GM19397 (cell line): Measurements from ENCODE around the gene TLX2.

Experiments used
- ATAC-seq: cut with Tn5 transposase; IDR thresholded peaks from one replicate; pipeline ENCODE4 v1.9.1; 2021; ENCODE audit warnings: mild to moderate bottlenecking, moderate library complexity; ENCODE audit not compliant: unreplicated experiment

The TLX2 gene

DNA sequence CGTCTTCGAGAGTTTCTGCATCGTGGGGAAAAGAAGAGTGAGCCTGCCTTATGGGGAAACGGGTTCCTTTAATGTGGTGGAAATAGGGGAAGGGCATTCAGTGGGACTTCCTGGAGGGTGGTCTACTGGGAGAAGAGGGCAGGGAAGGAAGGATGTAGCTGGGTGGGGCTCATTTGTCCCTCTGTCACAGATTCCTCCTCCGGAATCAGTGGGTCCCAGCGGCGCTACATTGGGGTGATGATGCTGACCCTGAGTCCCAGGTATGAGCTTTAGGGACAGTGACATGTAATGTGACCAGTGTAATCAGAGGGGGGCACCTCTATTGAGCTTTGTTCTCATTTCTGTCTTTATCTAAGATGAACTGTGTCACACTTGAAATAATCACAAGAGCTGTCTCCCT lies 17.4 kb downstream of the TLX2 start:
- no peak for ATAC-seq

DNA sequence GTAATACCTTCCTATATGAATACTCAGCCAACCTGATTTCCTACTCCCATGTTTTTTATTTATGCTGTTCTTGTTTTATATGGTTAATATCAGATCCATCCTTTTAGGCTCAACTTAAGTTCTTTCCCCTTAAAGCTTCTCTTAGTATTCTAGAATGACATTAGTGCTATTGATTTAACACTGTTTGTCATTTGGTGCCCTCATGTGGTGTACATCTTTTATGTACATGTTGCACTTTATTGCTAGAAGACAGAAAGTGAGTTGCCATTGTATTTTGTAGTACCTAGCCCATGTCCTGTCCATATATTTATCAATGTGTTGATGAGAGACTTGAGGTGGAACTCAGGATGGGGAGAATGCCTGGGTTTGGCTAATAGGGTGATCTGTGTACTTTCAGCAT lies 18.0 kb downstream of the TLX2 start:
- ATAC-seq = no peak

DNA sequence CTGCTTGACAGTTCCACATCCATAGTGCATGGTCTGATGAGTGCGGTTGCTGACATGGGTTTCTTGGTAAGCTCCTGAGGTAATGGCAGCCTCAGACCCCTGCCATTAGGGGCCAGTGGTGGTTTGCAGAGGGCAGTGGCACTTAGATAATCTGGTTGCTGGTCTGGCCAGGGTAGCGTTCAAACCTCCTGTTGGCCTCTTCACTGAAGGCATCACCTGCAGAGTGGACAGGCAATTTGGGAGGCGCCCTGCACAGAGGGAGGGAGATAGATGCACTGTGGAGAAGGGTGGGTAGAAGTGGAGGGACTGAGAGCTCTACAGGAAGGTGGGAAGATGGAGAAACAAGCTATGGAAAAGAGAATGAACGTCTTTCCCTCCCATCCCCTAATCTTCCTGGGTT lies 19.2 kb downstream of the TLX2 start:
- no peak for ATAC-seq

DNA sequence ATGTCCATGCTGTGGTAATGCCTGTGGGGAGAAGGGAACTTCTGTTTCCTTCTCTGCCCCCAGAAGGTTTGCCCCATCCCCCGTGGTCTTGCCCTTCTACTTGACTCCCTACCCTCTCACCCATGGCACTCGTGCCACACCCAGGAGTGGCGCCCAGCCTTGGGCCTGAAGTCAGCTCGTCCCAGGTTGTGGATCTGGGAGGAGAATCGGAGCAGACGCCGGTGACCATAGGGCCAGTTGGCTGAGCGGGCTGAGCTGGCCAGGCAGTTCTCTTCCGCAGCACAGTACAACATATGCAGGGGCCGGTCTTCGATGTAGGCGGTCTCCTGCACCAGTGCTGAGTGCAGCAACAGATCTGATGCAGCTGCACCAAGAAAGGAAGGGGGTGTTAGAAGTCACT lies 20.2 kb downstream of the TLX2 start:
- ATAC-seq = no peak

DNA sequence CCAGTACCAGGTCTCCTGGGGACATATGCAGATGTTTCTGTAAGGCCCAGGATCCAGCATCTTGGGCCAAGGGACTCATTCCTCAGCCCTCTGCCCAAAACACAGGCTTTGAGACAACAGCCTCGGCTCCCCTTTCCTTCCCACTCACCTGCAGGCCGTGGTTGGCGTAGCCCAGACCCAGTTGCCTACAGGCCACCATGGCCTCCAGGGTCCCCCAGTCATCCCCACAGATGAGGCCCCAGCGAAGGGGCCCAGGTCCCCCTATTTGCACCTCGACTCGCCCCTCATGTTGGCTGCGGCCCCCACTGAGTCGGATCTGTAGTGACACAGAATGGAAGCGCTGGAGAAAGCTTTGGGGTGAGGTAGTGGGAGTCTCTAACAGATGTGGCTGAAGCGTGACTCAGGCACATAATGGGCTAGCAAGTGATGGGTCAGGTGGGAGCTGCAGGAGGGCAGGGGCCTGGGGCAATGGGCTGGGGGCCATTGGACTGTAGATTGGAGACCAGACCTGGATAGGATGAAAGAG lies 21.3 kb downstream of the TLX2 start:
- ATAC-seq = no peak

DNA sequence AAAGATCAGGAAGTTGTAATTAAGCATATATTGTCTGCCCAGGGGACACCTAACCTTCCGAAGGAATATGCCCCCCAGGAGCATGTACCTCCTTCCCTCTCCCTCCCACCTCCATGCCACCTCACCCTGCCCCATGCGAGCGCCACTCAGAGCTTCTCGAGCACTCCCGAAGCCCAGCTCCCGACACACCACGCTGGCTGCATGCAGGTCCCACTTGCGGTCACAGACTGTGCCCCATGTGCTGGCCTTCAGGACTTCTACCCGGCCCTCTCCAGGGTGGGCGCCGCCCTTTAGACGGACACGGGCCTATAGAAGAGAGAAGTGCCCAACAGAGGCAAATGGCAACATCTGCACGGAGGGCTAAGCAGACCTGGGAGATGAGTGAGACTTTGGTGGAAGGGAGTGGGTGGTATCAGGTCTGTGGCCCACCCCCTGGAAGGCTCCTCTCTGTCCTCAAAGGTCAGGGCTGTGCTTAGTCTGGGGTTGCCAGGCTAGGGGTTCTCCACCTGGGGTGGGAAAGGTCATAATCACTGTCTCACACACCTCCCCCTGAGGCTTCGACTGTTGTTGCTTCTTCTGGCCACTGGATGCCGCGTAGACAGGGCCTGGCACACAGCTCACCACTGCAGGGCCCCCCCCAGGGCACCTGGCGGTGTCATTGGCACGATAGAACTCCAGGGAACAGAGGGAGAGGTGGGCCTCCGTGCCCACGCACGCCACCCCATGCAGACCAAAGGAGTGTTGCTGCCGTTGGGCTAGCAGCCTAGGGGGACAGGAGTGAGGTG lies 22.1 kb downstream of the TLX2 start:
- ATAC-seq = no peak

DNA sequence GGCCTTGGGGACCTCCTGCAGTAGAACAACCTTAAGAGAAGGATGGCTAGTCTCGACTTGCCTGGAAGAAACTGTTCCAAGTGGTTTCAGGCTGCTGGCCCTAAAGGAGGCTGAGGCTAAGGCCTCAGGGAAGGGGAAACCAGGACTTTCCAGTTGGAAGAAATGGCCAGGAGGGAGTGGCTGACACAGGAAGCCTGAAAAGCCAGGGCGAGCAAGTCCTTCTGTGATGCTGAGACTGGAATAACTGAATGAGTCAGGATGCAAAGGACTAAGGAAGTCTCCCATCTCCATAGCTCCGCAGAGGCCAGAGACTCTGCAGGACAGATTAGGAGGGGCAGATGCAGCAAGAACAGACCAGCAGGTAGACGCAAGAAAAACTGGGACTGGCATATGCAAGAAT lies 22.9 kb downstream of the TLX2 start:
- ATAC-seq = no peak

DNA sequence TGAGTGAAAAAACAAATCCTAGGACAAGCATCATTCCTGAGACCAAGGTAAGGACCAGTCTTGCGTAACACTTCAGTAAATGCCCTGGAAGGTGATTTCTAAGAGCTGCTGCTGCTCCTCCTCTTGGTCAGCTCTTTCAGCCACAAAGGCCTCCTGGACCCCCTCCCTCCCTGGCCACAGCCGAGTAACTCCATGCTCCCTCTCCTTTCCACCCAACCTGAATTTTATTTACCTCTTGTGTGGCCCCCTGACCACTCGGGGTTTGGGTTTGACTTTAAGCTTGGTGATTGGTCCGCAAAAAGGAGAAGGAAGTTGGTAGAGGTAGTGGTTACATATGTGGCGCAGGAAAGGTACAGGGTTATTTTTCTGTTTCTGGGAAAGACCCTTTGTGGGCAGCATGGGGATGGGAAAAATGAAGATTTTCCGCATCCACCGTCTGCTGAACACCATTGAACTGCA lies 24.7 kb downstream of the TLX2 start:
- ATAC-seq = no peak

DNA sequence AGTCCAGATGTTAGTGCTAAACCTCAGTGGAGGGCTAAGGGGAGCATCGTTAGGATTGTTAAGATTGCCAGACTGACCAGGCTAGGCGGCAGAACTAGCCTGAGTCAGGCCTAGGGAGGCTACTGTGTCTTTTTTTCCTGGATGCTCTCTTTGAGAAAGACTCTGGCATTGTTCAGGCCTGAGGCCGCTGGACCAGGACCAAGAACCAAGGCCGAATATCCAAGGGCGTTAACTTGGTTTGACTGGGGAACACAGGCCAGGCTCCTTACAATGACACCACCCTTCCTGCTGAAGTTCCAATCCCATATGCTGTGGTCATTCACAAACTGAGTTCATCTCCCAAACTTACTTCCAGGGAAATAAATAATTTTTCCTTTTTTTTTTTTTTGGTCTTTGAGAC lies 26.0 kb downstream of the TLX2 start:
- no peak for ATAC-seq

DNA sequence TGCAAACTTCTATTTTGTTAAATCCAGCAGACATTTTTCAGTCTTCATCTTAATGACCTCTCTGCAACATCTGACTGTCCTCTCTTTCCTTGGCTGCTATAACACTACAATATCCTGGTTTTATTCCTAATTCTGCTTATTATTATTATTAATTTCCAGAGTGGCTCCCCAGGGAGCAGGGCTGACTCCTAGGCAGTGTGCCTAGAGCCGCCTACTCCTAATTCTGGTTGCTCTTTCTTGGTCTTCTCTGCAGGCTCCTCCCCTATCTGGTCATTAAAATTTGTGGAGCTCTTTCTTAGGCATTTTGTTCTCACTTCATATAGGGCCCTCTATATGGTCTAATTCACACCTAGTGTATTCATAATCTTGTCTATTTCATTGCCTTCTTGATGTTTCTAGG lies 28.7 kb downstream of the TLX2 start:
- ATAC-seq = no peak

DNA sequence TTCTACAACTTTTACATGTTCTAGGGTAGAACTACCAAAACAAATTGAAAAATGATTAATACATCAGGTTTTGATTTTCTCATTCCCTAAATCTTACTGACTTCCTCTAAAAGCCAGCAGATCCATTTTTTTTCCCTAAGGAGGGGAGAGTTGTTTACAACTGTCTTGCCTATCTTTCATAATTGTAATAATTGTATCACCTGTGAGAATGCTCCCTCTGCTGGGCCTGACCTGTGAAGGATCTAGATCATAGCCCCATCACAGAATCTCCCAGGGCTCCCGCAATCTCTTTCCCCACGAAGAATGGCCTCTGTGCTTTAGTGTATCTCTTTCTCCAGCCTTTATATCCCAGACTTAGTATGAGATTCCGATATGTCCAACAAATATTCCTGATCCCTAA lies 30.4 kb downstream of the TLX2 start:
- ATAC-seq = no peak

DNA sequence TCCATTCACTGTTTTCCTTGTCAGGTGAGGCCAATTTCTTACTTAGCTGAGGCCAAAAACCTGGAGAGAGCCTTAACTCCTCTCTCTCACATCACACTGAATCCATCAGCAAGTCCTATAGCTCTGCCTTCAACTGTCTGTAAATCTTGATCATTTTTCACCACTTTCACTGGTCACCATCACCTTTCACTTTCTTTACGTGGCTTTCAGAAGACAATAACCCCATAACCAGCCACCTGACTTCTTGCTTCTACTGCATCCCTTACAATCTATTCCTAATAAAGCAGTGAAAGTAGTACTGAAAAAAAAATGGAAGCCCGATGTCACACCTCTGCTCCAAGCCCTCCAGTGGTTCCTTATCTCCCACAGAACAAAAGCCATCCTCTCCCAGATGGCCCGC lies 31.8 kb downstream of the TLX2 start:
- no peak for ATAC-seq

DNA sequence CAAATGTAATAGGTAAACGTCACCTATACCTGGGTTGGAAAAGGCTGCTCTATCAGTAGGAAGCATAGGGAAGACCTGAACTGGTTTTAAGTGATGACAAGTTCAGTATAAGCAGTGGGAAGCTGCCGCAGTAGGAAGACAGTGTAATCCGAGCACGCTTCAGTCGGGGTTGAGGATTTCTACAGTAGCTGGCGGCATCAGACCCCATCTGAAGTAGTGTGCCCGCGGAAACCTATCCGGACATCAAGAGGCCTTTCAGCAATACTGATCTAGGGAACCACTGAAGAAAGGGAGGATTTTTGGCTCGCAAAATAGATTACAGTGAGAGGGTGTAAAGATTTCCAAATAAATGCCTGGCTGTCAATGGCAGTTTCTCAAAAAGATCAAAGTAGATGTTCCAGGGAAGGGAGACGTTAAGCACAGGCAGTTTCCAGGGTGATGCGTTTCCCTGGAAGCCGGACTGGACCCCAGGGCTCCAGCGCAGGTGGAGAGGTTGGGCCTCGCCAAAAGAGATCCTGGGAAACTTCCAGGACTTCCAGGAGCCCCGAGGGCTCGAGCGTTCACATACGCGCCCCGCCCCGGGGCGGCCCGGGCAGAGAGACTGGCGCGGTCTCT lies 34.1 kb downstream of the TLX2 start:
- no peak for ATAC-seq

DNA sequence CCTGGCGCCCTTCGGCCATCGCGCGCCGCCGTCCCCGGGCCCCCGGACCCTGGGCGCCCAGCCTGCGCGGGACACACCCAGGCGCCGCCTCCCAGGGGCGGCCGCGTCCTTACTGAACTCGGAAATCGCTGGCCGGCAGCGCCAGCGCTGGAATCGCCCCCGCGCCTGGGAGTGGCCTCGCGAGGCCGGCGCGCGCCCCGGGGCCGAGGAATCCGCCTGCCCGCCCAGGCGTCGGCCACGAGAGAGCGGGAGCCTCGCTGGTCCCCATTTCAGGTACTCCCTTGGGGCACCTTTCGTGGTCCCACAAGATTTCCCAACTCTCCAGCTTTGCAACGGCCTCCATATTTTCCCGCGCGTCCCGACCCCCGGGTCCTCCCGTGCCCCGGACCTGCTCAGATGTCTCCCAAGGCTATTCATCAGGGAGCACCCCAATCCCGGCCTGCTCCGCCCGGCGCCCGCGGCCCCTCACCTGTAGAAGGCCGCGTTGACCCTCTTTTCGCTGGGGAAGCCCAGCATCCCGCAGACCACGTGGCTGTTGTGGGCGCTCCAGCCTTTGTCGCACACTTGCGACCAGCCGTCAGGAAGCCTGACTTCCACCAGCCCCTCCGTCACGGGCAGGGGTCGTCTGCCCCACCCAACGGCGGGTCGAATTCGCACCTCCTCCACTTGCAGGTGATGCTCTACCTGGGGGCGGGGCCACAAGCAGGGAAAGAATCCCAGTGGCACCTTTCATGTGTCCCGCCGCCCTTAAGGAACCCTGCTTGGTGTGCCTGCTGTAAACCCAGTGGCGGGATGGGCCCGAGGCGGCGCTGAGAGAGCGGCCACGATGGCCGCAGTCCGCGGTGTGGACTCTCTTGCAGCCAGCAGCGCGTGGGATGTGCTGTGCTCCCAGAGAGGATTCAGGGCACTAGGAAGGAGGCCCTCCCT lies 34.9 kb downstream of the TLX2 start:
- ATAC-seq = no peak

DNA sequence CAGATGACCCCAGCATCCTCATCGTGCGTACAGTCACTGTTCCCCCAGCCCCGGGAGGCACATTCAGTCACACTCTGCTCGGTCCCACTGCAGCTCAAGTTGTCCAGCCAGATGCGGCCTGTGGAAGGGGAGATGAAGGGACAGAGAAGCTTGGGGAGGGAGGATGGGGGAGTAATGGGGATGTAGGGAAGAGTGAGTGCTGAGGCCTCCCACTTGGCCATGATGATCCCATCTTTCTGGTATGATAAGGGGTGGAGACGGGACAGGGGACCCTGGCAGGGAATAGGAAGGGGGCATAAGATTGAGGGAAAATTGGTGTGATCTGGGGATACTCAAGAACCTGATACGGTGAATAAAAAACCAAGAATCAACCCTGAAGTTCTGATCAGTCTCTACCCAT lies 36.0 kb downstream of the TLX2 start:
- no peak for ATAC-seq

DNA sequence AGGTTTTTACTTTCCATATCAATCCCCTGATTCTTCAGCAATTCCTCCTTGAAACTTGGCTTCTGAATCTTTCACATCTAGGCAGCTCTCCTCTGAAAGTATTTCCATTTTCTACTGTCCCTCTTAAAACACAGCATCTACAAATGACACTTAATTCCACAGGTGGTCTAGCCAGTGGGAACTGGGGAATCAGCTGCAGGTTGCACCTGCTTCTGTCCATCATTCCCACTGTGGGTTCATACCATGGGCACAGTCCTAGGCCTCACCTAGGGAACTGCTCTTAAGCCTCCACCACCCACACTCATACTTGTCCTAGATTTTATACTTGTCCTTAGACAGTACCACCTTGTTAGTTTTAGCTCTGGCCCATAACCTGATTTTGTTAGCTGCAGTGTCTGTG lies 37.3 kb downstream of the TLX2 start:
- no peak for ATAC-seq

DNA sequence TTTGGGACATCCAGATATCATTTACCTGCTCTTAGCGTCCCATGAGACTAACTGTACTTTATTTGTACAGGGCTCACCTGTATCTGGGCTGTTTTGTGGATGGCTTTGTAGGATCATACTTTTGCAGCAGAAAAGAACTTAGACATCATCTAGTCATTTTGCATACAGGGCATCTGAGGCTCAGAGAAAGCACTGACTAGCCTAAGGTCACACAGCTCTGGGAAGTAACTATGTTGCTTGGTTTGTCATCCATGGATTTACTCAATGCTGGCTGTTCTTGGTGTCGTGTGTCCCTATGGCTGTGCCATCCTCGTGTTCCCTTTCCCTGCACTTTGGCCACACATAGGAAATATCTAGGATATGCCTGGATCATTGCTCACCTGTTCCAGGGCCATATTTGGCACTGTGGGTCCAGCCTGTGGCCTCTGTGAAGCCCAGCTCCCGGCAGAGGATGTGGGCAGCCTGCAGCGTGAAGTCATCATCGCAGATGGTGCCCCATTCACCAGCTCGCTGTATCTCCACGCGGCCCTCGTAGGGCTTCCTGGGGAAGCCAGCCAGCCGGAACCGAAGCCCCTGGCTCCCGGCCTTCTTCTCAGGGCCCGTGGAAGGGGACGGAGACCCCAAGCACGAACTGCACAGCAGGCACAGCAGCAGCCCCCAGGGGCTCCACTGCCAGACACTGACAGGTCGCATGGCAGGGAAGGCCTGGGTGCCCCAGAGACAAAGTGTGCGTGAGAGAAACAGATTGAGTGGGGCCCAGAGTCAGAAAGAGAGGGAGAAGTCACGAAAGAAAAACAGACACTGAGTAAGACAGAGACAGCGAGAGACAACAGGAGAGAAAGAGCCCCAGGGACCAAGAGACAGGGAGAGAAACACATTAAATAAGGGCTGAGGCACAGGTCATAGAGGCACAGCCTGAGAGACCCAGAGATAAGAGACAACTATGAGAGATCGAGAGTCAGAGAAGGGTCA lies 38.0 kb downstream of the TLX2 start:
- ATAC-seq = no peak

DNA sequence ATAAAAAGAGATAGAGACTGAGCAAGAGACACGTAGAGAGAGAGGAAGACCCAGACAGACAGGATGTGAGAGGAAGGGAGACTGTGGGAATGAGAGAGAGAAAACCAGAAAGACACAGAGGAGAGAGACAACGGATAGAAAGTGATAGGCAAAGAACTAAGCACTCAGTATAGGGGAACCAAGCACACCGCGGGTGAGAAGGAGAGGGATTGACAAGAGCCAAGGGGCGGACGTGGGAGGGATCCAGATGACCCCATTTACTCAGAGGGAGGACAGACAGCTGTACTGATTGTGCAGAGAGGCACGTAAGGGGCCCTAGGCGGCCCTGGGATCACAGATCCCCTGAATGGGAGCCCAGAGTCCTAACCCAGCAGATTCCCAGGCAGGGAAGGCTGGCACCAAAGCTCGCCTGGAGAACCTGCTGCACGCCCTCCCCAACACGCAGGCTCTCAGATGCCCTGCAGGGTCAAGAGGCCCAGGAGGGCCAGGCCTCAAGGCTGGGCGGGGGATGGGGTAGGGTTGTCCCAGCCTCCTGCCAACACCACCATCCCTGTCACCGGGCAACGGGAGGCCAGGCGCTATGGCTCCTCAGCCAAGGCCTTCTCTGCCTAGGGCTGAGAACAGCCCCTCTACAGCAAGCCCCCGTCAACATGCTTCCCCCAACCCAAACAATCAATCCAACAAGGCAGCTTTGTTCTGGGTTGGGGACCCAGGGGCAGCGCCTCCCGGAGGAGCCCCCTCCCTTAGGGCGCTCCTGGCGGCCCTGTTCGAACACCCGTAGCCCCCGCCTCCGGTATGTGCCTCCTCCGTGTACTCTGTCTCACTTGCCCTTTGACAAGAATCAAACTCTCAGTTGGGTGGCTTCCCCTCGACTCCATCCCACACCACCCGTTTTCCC lies 38.9 kb downstream of the TLX2 start:
- no peak for ATAC-seq
